Putamen (tissue), 1 donor: ENCODE measurements around the gene GRPR.

Experiments
- DNase-seq: peaks from one replicate; pipeline ENCODE4 v3.0.0-alpha.2; 2016; ENCODE audit warnings: low spot score

The GRPR gene

DNA sequence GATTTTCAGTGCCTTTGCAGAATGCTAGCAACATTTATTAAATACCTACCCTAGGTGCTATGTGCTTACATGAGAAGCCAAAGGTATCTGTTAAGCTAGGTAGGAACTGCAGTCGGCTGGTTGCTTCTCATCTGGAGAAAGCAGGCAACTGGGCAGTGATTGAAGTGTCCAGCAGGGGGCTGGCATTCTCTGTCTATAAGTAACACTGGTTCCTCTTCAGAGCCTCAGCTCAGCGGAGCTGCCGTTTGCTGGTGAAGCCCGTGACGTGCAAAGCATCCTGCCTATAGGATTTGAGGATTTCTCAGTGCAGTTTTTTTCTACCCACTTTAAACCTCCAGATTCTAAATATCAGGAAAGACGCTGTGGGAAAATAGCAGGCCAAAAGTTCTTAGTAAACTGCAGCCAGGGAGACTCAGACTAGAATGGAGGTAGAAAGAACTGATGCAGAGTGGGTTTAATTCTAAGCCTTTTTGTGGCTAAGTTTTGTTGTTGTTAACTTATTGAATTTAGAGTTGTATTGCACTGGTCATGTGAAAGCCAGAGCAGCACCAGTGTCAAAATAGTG lies at the start of gene GRPR:
TSS of gene GRPR (plus strand) at position 344 of the 565 bp plus-strand sequence. CDS start 389 bp downstream, outside the sequence.
- DNase-seq = peak; percentile 45

- DNase-seq = no peak
Observed at GRCh38 chrX:16075087-16075486, 48.3 kb upstream of the GRPR start.

DNA sequence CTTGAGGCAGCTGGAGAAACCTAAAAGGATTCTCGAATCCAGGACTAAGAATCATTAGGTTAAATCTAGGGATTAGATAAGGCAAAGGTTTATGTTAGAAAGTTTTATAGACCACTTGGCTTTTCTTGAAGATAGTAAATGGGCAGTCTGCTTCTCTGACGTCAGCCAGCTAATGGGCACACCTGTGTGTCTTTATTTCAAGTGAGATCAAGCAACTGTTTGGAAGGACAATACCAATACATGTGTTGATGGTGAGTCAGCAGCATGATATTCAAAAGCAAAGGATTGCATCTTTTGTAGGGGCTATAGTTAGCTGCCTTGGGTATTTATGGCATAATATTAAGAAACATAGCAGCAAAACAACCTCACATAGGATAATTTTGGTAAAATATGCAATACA lies 46.5 kb upstream of the GRPR start:
- DNase-seq = no peak

GRCh38 chrX:16077811-16078210 lies 45.6 kb upstream of the GRPR start:
- no peak for DNase-seq

GRCh38 chrX:16081357-16081756 lies 42.0 kb upstream of the GRPR start:
- no peak for DNase-seq

- DNase-seq = no peak
Observed at GRCh38 chrX:16082470-16083085, 40.8 kb upstream of the GRPR start.

DNA sequence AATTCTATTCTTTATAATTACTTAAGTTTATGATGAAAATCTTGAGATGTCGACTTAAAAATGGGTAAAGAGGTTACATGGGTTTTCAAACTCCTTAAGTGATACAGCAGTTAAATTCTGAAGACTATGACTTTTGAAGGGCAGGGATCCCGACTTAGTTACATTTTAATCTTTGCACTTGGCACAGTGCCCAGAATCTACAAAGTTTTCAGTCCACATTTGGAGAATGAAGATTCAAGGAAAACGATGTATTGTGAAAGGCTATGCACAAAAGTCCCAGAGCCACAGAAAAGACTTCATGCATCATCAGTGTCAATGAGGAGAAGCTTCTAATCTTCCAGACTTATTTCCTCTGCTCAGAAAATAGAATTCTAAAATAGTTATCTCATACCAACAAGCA lies 36.3 kb upstream of the GRPR start:
- DNase-seq = no peak

GRCh38 chrX:16089086-16089485 lies 34.3 kb upstream of the GRPR start:
- no peak for DNase-seq

DNA sequence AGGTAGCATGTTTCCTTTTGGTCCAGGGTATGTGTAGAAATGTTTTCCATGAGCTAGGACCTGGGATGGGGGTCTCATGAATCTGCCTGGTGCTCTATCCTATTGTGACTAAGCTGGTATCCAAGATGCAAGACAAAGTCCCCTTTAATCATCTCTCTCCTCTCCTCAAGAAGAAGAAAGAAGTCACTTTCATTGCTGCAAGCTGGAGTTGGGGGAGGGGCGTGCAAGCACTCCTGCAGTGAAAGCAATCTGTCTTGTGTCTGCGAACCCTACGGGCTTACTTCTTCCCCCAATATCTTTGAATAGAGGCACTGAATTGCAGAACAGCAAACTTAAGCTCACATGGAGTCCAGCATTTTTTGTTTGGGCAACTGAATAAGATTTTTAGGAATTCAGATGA lies 27.2 kb upstream of the GRPR start:
- no peak for DNase-seq

DNA sequence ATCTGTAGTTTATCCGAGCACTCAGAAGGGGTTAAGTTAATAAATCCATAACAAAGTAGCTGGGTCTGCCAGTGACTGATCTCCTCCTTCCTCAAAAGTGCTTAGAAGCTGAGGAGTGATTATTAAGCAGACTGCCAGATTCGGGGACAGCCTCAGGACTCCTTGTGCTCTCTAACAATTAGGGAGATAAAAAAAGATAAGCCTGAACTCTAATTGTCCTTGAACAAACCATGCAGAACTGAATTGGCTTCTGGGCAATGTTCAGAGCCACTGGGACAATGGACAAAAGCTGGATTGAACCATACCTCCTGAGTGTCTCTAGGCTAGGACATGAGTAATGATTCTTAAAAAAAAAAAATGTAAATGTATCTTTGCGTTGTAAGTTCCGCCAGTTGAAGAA lies 22.7 kb upstream of the GRPR start:
- DNase-seq = no peak

- DNase-seq = no peak
Observed at GRCh38 chrX:16101581-16101980, 21.8 kb upstream of the GRPR start.

DNA sequence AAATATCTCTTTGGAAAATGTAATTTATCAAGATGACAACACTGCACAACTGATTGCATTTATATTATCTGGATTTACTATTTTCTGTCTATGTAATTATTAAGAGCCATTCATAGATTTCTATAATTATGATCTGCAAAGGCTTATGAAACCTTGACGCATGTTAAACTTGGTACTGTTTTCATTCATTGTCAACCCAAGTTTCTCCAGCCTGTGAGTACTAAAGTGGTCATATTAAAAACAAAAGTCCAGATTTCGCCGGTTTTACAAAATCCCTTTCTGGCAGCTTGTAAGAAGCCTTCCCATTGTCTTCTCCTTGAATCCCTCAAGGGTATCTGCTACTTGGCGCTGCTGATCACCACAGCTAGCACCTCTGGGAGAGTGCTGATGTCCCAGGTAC lies 19.7 kb upstream of the GRPR start:
- no peak for DNase-seq

DNA sequence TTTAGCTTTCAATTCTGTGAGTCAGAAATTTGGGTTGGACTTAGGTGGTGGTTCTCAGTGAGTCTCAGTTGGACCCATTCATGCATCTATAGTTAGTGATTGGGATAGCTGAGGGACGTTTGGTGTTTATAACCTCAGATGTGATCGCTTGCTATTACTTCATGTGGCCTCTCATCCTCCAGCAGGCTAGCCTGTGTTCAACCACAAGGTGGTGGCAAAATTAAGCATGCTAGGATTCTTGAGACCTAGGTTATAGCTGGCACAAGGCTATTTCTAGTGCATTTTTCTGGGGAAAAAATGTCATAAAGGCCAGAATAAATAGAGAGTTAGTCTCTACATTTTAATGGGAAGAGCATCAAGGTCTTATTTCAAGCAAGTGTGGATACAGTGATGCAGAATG lies 10.9 kb upstream of the GRPR start:
- DNase-seq = no peak

DNA sequence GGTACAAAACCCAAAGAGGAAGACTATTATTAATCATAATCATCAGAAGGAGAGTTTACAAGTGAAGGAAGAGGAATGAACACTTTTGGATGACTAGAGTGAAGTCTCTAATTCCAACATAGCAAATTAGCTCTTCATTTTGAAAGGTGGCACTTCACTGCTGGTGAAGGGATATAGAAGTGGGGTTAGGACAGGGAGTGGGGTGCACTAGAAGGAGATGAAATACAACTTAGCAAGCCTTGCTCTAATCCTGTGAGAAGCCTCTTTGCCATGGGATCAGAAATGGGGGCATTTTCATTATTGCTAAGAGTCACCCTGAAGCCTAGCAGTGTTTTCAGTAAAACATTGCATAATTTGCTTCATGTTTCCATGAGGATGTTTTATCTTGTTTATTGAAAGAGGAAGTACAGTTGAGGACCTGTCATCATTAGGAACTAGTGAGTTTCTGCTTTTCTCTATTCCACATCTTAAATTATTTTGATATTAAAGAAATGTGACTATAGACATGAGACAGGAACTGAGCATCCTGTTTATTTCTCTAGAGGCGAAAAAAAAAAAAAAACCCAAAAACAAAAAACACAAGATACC lies 9.3 kb upstream of the GRPR start:
- DNase-seq = no peak

- no peak for DNase-seq
Observed at GRCh38 chrX:16114611-16115010, 8.8 kb upstream of the GRPR start.

- DNase-seq = no peak
Observed at GRCh38 chrX:16119353-16120220, 3.8 kb upstream of the GRPR start.

GRCh38 chrX:16120431-16120830 lies 2.9 kb upstream of the GRPR start:
- DNase-seq = no peak

DNA sequence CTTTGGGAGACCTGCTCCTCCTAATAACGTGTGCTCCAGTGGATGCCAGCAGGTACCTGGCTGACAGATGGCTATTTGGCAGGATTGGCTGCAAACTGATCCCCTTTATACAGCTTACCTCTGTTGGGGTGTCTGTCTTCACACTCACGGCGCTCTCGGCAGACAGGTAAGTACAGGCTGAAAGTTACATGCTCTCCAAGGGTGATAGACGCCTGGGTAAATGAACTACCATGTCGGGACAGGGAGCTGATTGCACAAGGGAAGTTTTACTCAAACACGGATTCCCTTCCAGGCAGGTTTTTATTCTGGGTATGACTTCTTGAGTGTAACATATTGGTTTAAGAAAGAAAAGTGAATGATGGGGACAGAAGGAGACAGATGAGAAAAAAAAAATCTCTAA lies 836 bp downstream of the GRPR start:
- no peak for DNase-seq

DNA sequence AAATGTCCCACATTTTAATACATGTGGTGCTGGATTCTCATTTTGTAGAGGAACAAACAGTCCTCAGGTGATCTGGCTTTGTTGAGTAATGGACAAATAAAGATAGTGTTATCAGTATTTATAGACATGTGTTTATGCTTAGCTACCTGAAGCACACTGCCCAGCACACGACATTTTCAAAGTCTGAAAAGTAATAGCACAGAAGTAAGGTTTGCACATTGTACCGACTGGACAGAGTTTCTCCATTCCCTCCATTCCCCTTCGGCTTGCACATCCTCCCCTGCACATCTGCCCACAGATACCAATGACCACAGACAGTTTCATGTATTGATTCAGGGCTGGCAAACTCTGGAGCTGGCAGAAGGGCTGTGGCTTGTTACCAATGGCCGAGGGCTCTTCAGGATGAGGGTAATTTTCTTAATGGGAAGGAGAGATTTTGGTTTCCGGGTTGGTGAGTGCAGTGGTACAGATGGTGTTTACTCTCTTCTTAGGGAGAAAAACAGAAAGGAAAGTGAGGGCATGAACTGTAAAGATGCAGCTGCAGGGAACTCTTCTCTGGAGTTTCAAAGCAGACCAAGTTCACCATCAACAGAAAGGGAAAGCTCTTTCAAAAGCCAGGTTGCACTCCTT lies 2.3 kb downstream of the GRPR start:
- no peak for DNase-seq

GRCh38 chrX:16130707-16131106 lies 7.3 kb downstream of the GRPR start:
- no peak for DNase-seq

GRCh38 chrX:16134936-16135335 lies 11.6 kb downstream of the GRPR start:
- DNase-seq = no peak

GRCh38 chrX:16136080-16136479 lies 12.7 kb downstream of the GRPR start:
- no peak for DNase-seq
